Endodermal cell (in vitro differentiated cells): Measurements from ENCODE around the gene TNFSF15. TPM values are rescaled to one million over a fixed set of nuclear protein-coding genes. Genes with fewer than 3 reads are reported as not detected.

Experiments
- DNase-seq: peaks from one replicate; pipeline ENCODE4 v3.0.0-alpha.2; 2017
- H3K27ac ChIP-seq: 2 replicates; pipeline ENCODE4 v1.5.1; 2013; ENCODE audit warnings: mild to moderate bottlenecking, low read depth, low read length, moderate library complexity
- H3K27me3 ChIP-seq: 2 replicates; pipeline ENCODE4 v1.6.1; 2013; ENCODE audit warnings: mild to moderate bottlenecking, low read length, moderate library complexity; ENCODE audit not compliant: insufficient read depth, control insufficient read depth, poor library complexity, severe bottlenecking
- H3K36me3 ChIP-seq: 2 replicates; pipeline ENCODE4 v1.7.0; 2013; ENCODE audit warnings: mild to moderate bottlenecking, low read length, moderate library complexity; ENCODE audit not compliant: control insufficient read depth, insufficient read depth
- H3K4me1 ChIP-seq: one replicate; pipeline ENCODE4 v1.7.0; 2013; ENCODE audit warnings: low read length; ENCODE audit not compliant: control insufficient read depth, insufficient read depth
- H3K4me3 ChIP-seq: 2 replicates; pipeline ENCODE4 v1.5.1; 2013; ENCODE audit warnings: mild to moderate bottlenecking, low read length, moderate library complexity
- H3K9ac ChIP-seq: 2 replicates; pipeline ENCODE4 v1.6.1; 2013; ENCODE audit warnings: mild to moderate bottlenecking, low read length, moderate library complexity; ENCODE audit not compliant: poor library complexity, severe bottlenecking; ENCODE audit errors: extremely low read depth
- H3K9me3 ChIP-seq: 2 replicates; pipeline ENCODE4 v1.6.1; 2013; ENCODE audit warnings: mild to moderate bottlenecking, low read length, moderate library complexity; ENCODE audit not compliant: control insufficient read depth
- H3K27ac Mint-ChIP-seq: 2 replicates; pipeline ENCODE4 v1.8.0; 2020; ENCODE audit warnings: mixed read lengths
- H3K27me3 Mint-ChIP-seq: 2 replicates; pipeline ENCODE4 v1.8.0; 2021; ENCODE audit warnings: mild to moderate bottlenecking, mixed read lengths; ENCODE audit not compliant: insufficient read depth
- H3K36me3 Mint-ChIP-seq: 2 replicates; pipeline ENCODE4 v1.8.0; 2020; ENCODE audit warnings: low read depth, mixed read lengths
- H3K4me1 Mint-ChIP-seq: 2 replicates; pipeline ENCODE4 v1.8.0; 2020; ENCODE audit warnings: mixed read lengths
- H3K4me3 Mint-ChIP-seq: 2 replicates; pipeline ENCODE4 v1.8.0; 2020; ENCODE audit warnings: mild to moderate bottlenecking, moderate library complexity, mixed read lengths
- H3K9me3 Mint-ChIP-seq: 2 replicates; pipeline ENCODE4 v1.8.0; 2020; ENCODE audit warnings: mild to moderate bottlenecking, mixed read lengths
- CTCF ChIP-seq: fragments of 200-600 bp; sonication (generic); conservative IDR thresholded peaks from 2 replicates; pipeline ENCODE4 v1.5.0; 2021; ENCODE audit warnings: antibody characterized with exemption, mild to moderate bottlenecking
- WGBS, 2 experiments: methylation state at CpG; one replicate each; pipeline versions ENCODE4 v1.1.5 to v1.1.7; 2013; ENCODE audit warnings: missing lambda C conversion rate in 2 of 2, mixed read lengths in 1 of 2; ENCODE audit not compliant: insufficient coverage in 1 of 2, insufficient read length in 1 of 2; 5-methylcytosine and 5-hydroxymethylcytosine counted together
- long read RNA-seq, 4 experiments: library from polyadenylated mRNA in 2 of 4; library from RNA in 1 of 4; library from capped mRNA in 1 of 4; stranded (forward) in 3 of 4; unstranded in 1 of 4; transcript quantifications; one replicate each; pipeline ENCODE4 v2.0.0, GENCODE V29; 2020 to 2021; ENCODE audit warnings: inconsistent platforms in 1 of 4
- polyA plus RNA-seq, 2 experiments: library from polyadenylated mRNA; stranded (reverse); fragments of 50-300 nt; gene quantifications; one replicate each; pipeline ENCODE4 v1.2.3, GENCODE V29; 2013
- total RNA-seq, 2 donors: library from RNA; stranded (reverse); fragmentation: NEBNext Ultra II Directional in 1 of 2; extraction: Animal tissue kit (Norgen Biotek cat#: 25700) in 1 of 2; gene quantifications; 2 replicates in 1 of 2; 3 replicates in 1 of 2; pipeline ENCODE4 v1.2.1, GENCODE V29; 2021

TNFSF15 gene
- not detected for total RNA-seq
- 0.11 TPM for polyA plus RNA-seq (2013, experiment 1 of 2)
- 0.12 TPM for polyA plus RNA-seq (2013, experiment 2 of 2)
- long read RNA-seq, experiment 1, result 0 reads
- long read RNA-seq, experiment 2, result 0 reads
- long read RNA-seq, experiment 3, result 0 reads
- long read RNA-seq, experiment 4, result 0 reads

- Mint-ChIP-seq H3K9me3 (no peaks in the 10 kb centered on the region), H3K4me1 (peaks cover 32% of the 10 kb centered on the region), H3K27me3 (peaks cover 70% of the 10 kb centered on the region), H3K27ac (peak within 1 kb of the TSS; percentile 33), H3K4me3 (no peak within 1 kb of the TSS), H3K36me3 (no peaks in the 10 kb centered on the region)
- H3K36me3 ChIP-seq, result no peaks in the 10 kb centered on the region
- DNase-seq, result peak; percentile 82
- no peak for TF ChIP-seq CTCF
- H3K4me3 ChIP-seq, result no peak within 1 kb of the TSS
- H3K4me1 ChIP-seq, result peaks cover 23% of the 10 kb centered on the region
- no peak within 1 kb of the TSS for H3K27ac ChIP-seq
- H3K27me3 ChIP-seq, result peaks cover 59% of the 10 kb centered on the region
- no peaks in the 10 kb centered on the region for H3K9me3 ChIP-seq
- 47 to 58% methylated on average over 3 to 8 of the region's 8 CpGs for WGBS, 2 experiments
- no peak within 1 kb of the TSS for H3K9ac ChIP-seq
Measured at GRCh38 chr9:114805670-114806525, at the start of gene TNFSF15. TSS of gene TNFSF15 (minus strand) at chr9:114806039. CDS start at chr9:114806012, 27 bp downstream.

- no peak overlapping the region for H3K9ac ChIP-seq
- Mint-ChIP-seq H3K9me3 (no peaks in the 10 kb centered on the region), H3K4me3 (no peak overlapping the region), H3K36me3 (no peaks in the 10 kb centered on the region), H3K27ac (no peak overlapping the region), H3K4me1 (peaks cover 13% of the 10 kb centered on the region), H3K27me3 (peaks cover 13% of the 10 kb centered on the region)
- no peaks in the 10 kb centered on the region for H3K4me1 ChIP-seq
- H3K27me3 ChIP-seq, result no peaks in the 10 kb centered on the region
- no peak overlapping the region for H3K27ac ChIP-seq
- WGBS, 2 experiments, result 71 to 80% methylated on average over 1 to 2 of the region's 2 CpGs
- no peak overlapping the region for H3K4me3 ChIP-seq
- no peak for TF ChIP-seq CTCF
- no peaks in the 10 kb centered on the region for H3K36me3 ChIP-seq
- DNase-seq, result no peak
- no peaks in the 10 kb centered on the region for H3K9me3 ChIP-seq
Measured at GRCh38 chr9:114855488-114855887, 49.6 kb upstream of the TNFSF15 start.

- peaks cover 13% of the 10 kb centered on the region for H3K4me1 Mint-ChIP-seq
- no peaks in the 10 kb centered on the region for H3K9me3 ChIP-seq
- H3K9ac ChIP-seq, result no peak overlapping the region
- H3K4me1 ChIP-seq, result no peaks in the 10 kb centered on the region
- DNase-seq, result no peak
- H3K27me3 ChIP-seq, result no peaks in the 10 kb centered on the region
- 88 to 94% methylated on average over 6 of the region's 7 CpGs for WGBS, 2 experiments
- no peak overlapping the region for H3K4me3 ChIP-seq
- H3K27ac Mint-ChIP-seq, result no peak overlapping the region
- no peak for TF ChIP-seq CTCF
- no peak overlapping the region for H3K4me3 Mint-ChIP-seq
- peaks cover 13% of the 10 kb centered on the region for H3K27me3 Mint-ChIP-seq
- no peak overlapping the region for H3K27ac ChIP-seq
- no peaks in the 10 kb centered on the region for H3K36me3 ChIP-seq
- no peaks in the 10 kb centered on the region for H3K9me3 Mint-ChIP-seq
- H3K36me3 Mint-ChIP-seq, result no peaks in the 10 kb centered on the region
Measured at GRCh38 chr9:114854736-114855355, 49.0 kb upstream of the TNFSF15 start.
